AG09319 (cell line): ENCODE results near the gene STIL.

Experiments used
- DNase-seq: peaks from one replicate; pipeline ENCODE4 v3.0.0-alpha.2; 2010; ENCODE audit warnings: low read depth; ENCODE audit errors: extremely low read depth
- CTCF ChIP-seq: IDR thresholded peaks from 2 replicates; pipeline ENCODE4 v1.5.1; 2011; ENCODE audit warnings: low read depth, mild to moderate bottlenecking, inconsistent platforms, low read length, moderate library complexity

STIL gene

GRCh38 chr1:47338249-47339077 lies 24.5 kb upstream of the STIL start:
- no peak for DNase-seq
- no peak for TF ChIP-seq CTCF

GRCh38 chr1:47337350-47337749 lies 23.4 kb upstream of the STIL start:
- no peak for DNase-seq
- TF ChIP-seq CTCF: no peak

GRCh38 chr1:47334765-47335435 lies 21.0 kb upstream of the STIL start:
- no peak for TF ChIP-seq CTCF
- DNase-seq: no peak

GRCh38 chr1:47333922-47334764 lies 20.2 kb upstream of the STIL start:
- DNase-seq: peak; percentile 45
- TF ChIP-seq CTCF: peak; percentile 22

GRCh38 chr1:47333578-47333921 lies 19.6 kb upstream of the STIL start, which contains the start of gene CMPK1:
TSS of gene CMPK1 (plus strand) at chr1:47333790. CDS start at chr1:47333946, 156 bp downstream.
- peak; percentile 33 for TF ChIP-seq CTCF
- DNase-seq: peak; percentile 51

- no peak for DNase-seq
- no peak for TF ChIP-seq CTCF
These were observed 19.0 kb upstream of the STIL start for GRCh38 chr1:47332779-47333577.
